Neural cell (in vitro differentiated cells): ENCODE measurements around the gene UROC1. TPM values are rescaled to one million over a fixed set of nuclear protein-coding genes. Genes with fewer than 3 reads are reported as not detected.

Source experiments
- H2AFZ ChIP-seq: fragments of 200-600, 300-800 bp; sonication (generic), shearing (Covaris generic); 2 replicates; pipeline ENCODE4 v1.6.0; 2014; ENCODE audit warnings: low read depth, mild to moderate bottlenecking, antibody characterized with exemption, low read length, moderate library complexity
- H3F3A ChIP-seq: fragments of 200-600 bp; shearing (Covaris generic); 2 replicates; pipeline ENCODE4 v1.6.1; 2016; ENCODE audit warnings: mild to moderate bottlenecking, moderate library complexity, mixed read lengths, antibody characterized with exemption, low read length; ENCODE audit not compliant: insufficient read depth, poor library complexity, severe bottlenecking
- H3K27ac ChIP-seq: fragments of 200-600, 300-800 bp; sonication (generic), shearing (Covaris generic); 2 replicates; pipeline ENCODE4 v1.5.1; 2014; ENCODE audit warnings: mild to moderate bottlenecking, low read length, moderate library complexity
- H3K27me3 ChIP-seq: fragments of 300-800, 200-600 bp; sonication (generic), shearing (Covaris generic); 2 replicates; pipeline ENCODE4 v1.6.0; 2014; ENCODE audit warnings: mild to moderate bottlenecking, low read depth, low read length, moderate library complexity; ENCODE audit not compliant: insufficient read depth
- H3K36me3 ChIP-seq: fragments of 300-800, 200-600 bp; sonication (generic), shearing (Covaris generic); 2 replicates; pipeline ENCODE4 v1.5.1; 2014; ENCODE audit warnings: mild to moderate bottlenecking, antibody characterized with exemption, low read length, moderate library complexity; ENCODE audit not compliant: insufficient read depth
- H3K4me2 ChIP-seq: fragments of 300-800, 200-600 bp; sonication (generic), shearing (Covaris generic); 2 replicates; pipeline ENCODE4 v1.6.0; 2014; ENCODE audit warnings: mild to moderate bottlenecking, low read length
- H3K4me3 ChIP-seq: fragments of 300-800, 200-600 bp; sonication (generic), shearing (Covaris generic); 2 replicates; pipeline ENCODE4 v1.5.1; 2014; ENCODE audit warnings: mild to moderate bottlenecking, low read length, moderate library complexity
- H3K79me2 ChIP-seq: fragments of 200-600 bp; shearing (Covaris generic); replicated peaks from 2 replicates; pipeline ENCODE4 v1.6.0; 2014; ENCODE audit warnings: mild to moderate bottlenecking, low read length, moderate library complexity; ENCODE audit not compliant: insufficient read depth
- H3K9ac ChIP-seq: fragments of 300-800, 200-600 bp; sonication (generic), shearing (Covaris generic); 2 replicates; pipeline ENCODE4 v1.6.1; 2016; ENCODE audit warnings: mild to moderate bottlenecking, low read length, mixed read lengths
- H3K9me2 ChIP-seq: fragments of 200-600 bp; shearing (Covaris generic); 2 replicates; pipeline ENCODE4 v1.6.1; 2016; ENCODE audit warnings: mild to moderate bottlenecking, low read length, mixed read lengths; ENCODE audit not compliant: insufficient read depth
- H3K9me3 ChIP-seq: fragments of 200-600, 300-800 bp; sonication (generic), shearing (Covaris generic); 2 replicates; pipeline ENCODE4 v1.6.1; 2016; ENCODE audit warnings: mild to moderate bottlenecking, mixed run types, low read length, moderate library complexity, mixed read lengths
- H4K20me1 ChIP-seq: fragments of 200-600 bp; shearing (Covaris generic); 2 replicates; pipeline ENCODE4 v1.6.1; 2016; ENCODE audit warnings: mild to moderate bottlenecking, mixed run types; ENCODE audit not compliant: insufficient read depth
- EP300 ChIP-seq: fragments of 450-650 bp; conservative IDR thresholded peaks from 2 replicates; pipeline ENCODE4 v1.6.1; 2014; ENCODE audit warnings: antibody characterized with exemption, mild to moderate bottlenecking, moderate library complexity; ENCODE audit not compliant: poor library complexity, severe bottlenecking
- EZH2 ChIP-seq: fragments of 200-600, 300-800 bp; shearing (Covaris generic), sonication (generic); IDR thresholded peaks from 2 replicates; pipeline ENCODE4 v1.6.1; 2014; ENCODE audit warnings: antibody characterized with exemption, low read length, borderline replicate concordance, mild to moderate bottlenecking; ENCODE audit not compliant: insufficient read depth, poor library complexity, severe bottlenecking
- POLR2AphosphoS5 ChIP-seq: IDR thresholded peaks from 2 replicates; pipeline ENCODE4 v1.6.1; 2012
- SMC3 ChIP-seq: fragments of 450-650 bp; conservative IDR thresholded peaks from 2 replicates; pipeline ENCODE4 v1.6.1; 2014; ENCODE audit warnings: antibody characterized with exemption, mild to moderate bottlenecking, moderate library complexity; ENCODE audit not compliant: poor library complexity
- polyA plus RNA-seq: library from polyadenylated mRNA; depleted of rRNA; stranded (reverse); fragments of >200 nt; gene quantifications from 2 replicates; pipeline ENCODE4 v1.2.3, GENCODE V29; 2014
- TF ChIP-seq, protein P1 (sequence below): IDR thresholded peaks from 2 replicates; pipeline ENCODE4 v1.6.1; 2012; ENCODE audit warnings: borderline replicate concordance

UROC1 gene
- polyA plus RNA-seq, 1 donor from 2014 or later: not detected

DNA sequence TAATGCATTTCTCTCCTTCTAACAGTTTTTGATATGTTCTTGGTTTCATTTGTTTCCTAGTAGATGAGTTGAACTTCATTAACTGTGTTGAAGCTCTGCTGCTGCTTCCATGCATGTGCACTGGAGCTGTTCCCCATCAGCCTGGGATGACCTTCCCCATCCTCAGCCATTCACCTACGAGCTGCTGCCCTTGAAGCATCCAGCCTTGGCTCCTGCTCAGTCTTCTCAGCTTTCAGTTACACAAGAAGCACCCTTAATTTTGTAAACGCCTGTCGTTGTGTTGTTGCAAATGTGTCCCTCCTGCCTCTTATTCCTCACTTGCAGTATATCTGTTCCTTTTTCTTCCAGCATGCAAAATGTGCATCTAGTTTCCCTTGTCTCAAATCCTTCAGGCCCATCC is 33.4 kb downstream of the UROC1 start:
- Histone ChIP-seq H3K9ac (no peak overlapping the region), H3K36me3 (no peaks in the 10 kb centered on the region), H3K4me3 (no peak overlapping the region), H3K9me3 (no peaks in the 10 kb centered on the region), H4K20me1 (no peaks in the 10 kb centered on the region), H3K79me2 (no peaks in the 10 kb centered on the region), H3K27ac (no peak overlapping the region), H3K27me3 (no peaks in the 10 kb centered on the region), H2AFZ (no peak overlapping the region), H3F3A (no peaks in the 10 kb centered on the region), H3K9me2 (no peaks in the 10 kb centered on the region), H3K4me2 (no peak overlapping the region)
- TF ChIP-seq EZH2 (no peak), SMC3 (no peak)
- TF ChIP-seq, protein P1, sequence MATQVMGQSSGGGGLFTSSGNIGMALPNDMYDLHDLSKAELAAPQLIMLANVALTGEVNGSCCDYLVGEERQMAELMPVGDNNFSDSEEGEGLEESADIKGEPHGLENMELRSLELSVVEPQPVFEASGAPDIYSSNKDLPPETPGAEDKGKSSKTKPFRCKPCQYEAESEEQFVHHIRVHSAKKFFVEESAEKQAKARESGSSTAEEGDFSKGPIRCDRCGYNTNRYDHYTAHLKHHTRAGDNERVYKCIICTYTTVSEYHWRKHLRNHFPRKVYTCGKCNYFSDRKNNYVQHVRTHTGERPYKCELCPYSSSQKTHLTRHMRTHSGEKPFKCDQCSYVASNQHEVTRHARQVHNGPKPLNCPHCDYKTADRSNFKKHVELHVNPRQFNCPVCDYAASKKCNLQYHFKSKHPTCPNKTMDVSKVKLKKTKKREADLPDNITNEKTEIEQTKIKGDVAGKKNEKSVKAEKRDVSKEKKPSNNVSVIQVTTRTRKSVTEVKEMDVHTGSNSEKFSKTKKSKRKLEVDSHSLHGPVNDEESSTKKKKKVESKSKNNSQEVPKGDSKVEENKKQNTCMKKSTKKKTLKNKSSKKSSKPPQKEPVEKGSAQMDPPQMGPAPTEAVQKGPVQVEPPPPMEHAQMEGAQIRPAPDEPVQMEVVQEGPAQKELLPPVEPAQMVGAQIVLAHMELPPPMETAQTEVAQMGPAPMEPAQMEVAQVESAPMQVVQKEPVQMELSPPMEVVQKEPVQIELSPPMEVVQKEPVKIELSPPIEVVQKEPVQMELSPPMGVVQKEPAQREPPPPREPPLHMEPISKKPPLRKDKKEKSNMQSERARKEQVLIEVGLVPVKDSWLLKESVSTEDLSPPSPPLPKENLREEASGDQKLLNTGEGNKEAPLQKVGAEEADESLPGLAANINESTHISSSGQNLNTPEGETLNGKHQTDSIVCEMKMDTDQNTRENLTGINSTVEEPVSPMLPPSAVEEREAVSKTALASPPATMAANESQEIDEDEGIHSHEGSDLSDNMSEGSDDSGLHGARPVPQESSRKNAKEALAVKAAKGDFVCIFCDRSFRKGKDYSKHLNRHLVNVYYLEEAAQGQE: no peak

- no peak overlapping the region for H2AFZ ChIP-seq
- TF ChIP-seq POLR2AphosphoS5 (no peak), EP300 (no peak)
- H4K20me1 ChIP-seq: no peaks in the 10 kb centered on the region
- H3K36me3 ChIP-seq: no peaks in the 10 kb centered on the region
- no peaks in the 10 kb centered on the region for H3K79me2 ChIP-seq
- no peak overlapping the region for H3K9ac ChIP-seq
- no peaks in the 10 kb centered on the region for H3K9me3 ChIP-seq
- H3K27ac ChIP-seq: no peak overlapping the region
- H3K4me2 ChIP-seq: no peak overlapping the region
- H3F3A ChIP-seq: no peaks in the 10 kb centered on the region
- no peaks in the 10 kb centered on the region for H3K9me2 ChIP-seq
- H3K4me3 ChIP-seq: no peak overlapping the region
- no peaks in the 10 kb centered on the region for H3K27me3 ChIP-seq
Observed at GRCh38 chr3:126483321-126483761, 34.2 kb downstream of the UROC1 start.

DNA sequence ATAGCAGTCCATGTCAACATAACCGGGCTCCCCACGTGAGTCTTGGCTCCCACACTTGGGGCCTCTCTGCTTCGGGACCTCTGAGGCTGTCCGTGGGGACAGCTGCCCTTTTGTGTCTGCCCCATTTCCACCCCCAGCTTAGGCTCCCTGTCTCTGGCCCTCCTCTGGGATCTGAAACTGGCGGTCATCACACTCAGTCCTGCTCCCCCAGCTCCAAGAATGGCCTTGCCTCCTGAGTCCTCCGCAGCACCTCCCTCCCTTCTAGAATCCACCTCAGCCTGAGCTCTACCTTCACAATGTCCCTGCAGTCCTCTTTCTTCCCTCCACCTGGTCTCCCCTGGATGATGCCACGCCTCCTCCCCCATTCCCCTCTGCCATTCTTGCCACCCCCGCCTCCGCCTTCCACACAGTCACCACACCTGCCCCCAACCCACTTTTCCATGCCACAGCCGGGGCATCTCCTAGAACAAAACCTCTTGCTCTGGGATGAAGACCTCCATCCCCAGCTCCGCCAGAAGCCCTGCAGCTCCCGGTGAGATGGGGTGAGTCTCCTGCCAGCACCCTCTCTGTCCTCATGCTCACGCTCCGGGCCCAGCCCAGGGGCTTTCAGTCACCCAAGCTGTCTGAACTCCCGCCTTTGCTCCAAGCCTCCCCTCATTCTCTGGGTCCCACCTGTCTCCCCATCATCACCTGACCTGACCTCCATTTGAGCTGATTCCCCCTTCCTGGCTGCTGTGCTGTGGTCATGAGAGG is 34.9 kb downstream of the UROC1 start:
- no peaks in the 10 kb centered on the region for H3K27me3 ChIP-seq
- H3F3A ChIP-seq: no peaks in the 10 kb centered on the region
- no peak overlapping the region for H3K9ac ChIP-seq
- no peaks in the 10 kb centered on the region for H3K9me3 ChIP-seq
- no peaks in the 10 kb centered on the region for H4K20me1 ChIP-seq
- no peaks in the 10 kb centered on the region for H3K9me2 ChIP-seq
- TF ChIP-seq SMC3 (no peak), POLR2AphosphoS5 (no peak), EZH2 (no peak), EP300 (no peak)
- no peak overlapping the region for H3K4me3 ChIP-seq
- no peak overlapping the region for H2AFZ ChIP-seq
- no peaks in the 10 kb centered on the region for H3K36me3 ChIP-seq
- no peaks in the 10 kb centered on the region for H3K79me2 ChIP-seq
- no peak overlapping the region for H3K27ac ChIP-seq
- H3K4me2 ChIP-seq: no peak overlapping the region
